ENCODE data around the gene CRMP1. TPM values are rescaled to one million over a fixed set of nuclear protein-coding genes. Genes with fewer than 3 reads are reported as not detected.

Gene CRMP1
- total RNA-seq, 1 experiment from 2014 or later, result not detected

DNA sequence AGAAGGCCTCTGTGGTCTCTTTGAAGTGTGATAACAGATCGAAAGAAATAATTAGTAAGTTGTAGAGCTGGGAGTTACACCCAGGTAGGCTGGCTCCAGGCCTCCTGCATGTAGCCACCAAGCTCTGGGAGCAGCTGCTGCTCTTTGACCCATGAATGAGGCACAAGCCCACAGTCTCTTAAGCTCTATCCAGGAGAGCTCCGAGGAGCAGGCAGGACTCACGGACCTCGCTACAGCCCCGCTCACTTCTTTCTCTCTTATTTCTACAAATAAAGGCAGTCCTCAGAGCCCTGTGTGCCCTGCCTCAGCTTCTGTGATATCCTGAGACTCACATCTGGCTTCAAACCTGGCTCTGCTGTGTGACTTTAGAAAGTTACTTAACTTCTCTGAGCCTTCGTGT lies 95.0 kb downstream of the CRMP1 start:
- DNase-seq (ENCODE audit: low read depth), result no peak

DNA sequence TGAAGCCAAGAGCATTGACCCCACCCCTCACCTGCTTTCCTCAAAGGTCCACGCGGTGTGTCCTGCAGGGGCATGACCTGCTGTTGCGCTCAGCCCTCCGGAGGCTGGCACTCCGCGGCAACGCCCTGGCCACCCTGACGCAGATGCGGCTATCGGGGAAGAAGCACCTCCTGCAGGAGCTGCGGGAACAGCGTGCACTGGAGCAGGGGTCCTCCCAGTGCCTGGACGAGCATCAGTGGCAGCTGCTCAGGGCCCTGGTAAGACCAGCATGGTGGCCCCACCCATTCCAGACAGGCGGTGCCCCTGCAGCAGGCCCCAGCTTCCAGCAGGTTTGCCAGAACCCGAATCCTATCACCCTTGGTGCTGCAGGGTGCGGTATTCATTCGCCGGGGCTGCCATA lies 95.9 kb downstream of the CRMP1 start:
- no peak for DNase-seq (ENCODE audit: low read depth)

DNA sequence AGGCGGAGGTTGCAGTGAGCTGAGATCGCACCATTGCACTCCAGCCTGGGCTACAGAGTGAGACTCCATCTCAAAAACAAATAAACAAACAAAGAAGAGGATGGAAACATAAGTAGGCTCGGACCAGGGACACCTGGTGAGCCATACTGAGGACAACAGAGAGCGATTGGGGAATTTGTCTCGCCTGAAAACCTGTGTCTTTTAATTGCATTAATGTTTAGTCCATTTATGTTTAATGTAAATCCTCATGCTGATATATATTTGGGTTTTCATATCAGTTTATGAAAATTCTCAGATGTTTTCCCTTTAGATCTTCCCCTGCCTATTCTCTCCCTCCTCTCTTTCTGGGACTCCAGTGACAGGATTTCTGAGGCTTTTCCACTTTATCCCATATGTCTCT lies 97.3 kb downstream of the CRMP1 start:
- no peak for DNase-seq (ENCODE audit: low read depth)

DNA sequence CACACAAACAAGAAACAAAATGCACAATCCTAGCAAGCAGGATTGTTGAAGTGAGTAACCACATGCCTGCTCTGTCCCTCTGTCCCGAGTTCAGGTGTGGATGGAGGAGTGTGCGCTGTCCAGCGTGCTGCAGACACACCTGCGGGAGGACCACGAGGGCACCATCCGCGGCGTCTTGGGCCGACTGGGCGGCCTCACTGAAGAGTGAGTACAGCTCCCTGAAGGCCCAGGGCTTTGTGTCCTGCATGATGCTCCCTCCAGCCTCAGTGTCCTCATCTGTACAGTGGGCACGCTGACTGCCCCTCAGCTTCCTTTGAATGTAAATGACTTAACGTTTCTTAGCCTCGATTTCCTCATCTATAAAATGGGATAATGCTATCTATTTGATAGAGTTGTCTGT lies 99.4 kb downstream of the CRMP1 start:
- no peak for DNase-seq (ENCODE audit: low read depth)

DNA sequence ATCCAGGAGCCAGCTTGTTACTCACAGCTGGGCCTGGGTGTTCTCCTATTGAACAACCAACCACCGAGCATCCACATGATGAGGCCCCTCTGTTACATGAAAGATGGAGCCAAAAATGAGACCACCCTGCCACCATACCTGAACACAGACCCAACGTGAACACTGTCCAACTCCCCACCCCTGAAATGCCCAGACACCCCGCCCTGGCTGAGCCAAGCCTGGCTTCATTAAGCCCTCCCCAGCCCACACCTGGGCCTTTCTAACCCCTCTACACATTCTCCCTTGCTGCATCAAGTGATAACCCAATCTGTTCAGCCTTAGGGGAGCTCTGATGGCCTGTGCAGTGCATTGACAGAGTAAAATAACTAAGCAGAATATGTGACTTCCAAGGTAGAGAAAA lies 101.2 kb downstream of the CRMP1 start:
- DNase-seq (ENCODE audit: low read depth), result no peak

DNA sequence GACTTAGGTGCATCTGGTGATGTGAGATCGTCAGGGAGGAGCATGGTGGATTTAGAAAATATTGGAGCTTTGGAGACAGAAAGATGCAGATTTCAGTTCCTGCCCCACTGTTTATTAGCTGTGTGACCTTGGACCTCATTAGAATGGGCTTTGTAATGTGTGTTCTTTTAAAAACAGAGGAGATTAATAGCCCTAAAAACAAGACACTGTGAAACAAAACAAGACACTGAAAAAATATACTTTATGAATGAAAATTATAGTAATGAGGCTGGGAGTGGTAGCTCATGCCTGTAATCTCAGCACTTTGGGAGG lies 102.4 kb downstream of the CRMP1 start:
- no peak for DNase-seq (ENCODE audit: low read depth)

DNA sequence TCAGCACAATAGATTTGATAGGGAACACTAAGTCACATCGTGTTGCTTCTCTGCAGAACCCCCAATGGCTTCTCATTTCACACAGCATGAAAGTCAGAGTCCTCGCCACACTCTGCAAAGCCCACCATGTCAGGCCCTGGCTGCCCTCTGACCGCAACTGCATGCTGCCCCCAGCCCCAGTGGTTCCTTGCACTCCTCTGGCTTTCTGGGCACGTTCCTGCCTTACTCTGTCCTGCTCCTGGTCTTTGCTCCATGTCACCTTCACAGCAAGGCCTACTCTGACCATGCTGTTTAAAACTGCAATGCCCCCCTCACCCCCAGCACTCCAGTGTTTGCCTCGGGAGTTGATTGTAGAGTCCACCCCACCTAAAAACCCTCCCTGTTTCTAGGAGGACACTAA lies 103.7 kb downstream of the CRMP1 start:
- no peak for DNase-seq (ENCODE audit: low read depth)

DNA sequence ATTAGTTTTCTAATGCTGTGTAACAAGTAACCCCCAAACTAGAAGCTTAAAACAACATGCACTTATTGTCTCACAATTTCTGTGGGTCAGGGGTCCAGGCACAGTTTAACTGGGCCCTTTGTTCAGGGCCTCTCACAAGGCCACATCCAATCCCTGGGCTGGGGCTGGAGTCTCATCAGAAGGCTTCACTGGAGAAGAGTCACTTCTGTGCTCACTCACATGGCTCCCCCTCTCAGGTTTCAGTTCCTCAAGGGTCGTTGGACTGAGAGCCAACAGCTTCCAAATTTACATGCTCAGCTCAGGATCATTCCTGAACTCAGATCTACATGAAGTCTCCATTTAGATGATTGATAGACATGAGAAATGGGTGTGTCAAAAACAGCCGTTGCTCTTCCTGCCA lies 104.7 kb downstream of the CRMP1 start:
- DNase-seq (ENCODE audit: low read depth), result no peak

DNA sequence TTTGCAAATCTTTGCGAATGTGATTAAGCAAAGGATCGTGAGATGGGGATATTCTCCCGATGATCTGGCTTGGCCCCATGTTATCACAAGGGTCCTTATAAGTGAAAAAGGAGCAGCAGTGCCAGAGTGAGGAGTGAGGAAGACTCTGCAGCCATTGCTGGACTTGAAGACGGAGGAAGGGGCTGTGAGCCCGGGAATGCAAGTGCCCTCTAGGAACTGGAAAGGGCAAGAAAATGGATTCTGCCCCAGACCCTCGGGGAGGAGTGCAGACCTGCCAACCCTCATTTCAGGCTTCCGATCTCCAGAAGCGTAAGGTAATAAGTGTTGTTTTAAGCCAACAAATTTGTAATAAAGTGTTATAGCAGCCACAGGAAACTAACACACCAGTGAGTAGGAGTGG lies 105.6 kb downstream of the CRMP1 start:
- DNase-seq (ENCODE audit: low read depth), result no peak

DNA sequence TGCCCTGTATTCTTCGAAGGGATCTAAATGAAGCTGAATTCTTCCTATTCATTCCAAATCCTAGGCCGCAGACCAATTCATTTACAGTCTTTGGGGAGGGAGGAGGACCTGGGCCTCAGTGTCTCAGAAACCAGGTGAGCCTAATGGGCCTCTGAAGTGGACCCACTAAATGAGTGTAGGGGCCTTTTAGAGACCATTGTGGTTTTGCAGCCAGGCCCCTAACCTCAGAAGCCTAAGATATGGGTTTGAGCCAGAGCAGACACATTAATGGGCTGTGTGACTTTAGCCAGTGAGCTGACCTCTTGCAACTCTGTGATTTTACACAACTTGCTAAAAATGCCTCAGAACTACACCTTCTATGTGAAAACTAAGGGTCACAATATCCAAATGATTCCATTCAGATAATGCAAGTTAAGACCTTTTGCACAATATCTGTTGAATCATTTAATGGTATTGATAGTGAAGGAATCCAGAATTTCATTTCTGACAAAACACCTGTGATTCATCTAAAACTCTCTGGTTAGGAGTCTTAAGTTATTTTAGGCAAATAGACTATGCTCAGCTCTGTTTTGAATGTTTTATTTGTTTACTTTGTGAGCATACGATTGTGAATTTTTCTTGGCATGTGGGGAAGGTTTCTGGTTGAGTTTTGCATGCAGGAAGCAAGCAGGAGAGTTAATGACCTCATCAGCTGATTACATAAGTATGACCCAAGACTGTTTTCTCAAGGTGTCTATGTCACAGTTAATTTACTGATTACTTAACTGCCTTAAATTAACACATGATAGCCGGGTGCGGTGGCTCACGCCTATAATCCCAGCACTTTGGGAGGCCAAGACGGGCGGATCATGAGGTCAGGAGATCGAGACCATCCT lies 106.8 kb downstream of the CRMP1 start:
- DNase-seq (ENCODE audit: low read depth), result peak; percentile 57

DNA sequence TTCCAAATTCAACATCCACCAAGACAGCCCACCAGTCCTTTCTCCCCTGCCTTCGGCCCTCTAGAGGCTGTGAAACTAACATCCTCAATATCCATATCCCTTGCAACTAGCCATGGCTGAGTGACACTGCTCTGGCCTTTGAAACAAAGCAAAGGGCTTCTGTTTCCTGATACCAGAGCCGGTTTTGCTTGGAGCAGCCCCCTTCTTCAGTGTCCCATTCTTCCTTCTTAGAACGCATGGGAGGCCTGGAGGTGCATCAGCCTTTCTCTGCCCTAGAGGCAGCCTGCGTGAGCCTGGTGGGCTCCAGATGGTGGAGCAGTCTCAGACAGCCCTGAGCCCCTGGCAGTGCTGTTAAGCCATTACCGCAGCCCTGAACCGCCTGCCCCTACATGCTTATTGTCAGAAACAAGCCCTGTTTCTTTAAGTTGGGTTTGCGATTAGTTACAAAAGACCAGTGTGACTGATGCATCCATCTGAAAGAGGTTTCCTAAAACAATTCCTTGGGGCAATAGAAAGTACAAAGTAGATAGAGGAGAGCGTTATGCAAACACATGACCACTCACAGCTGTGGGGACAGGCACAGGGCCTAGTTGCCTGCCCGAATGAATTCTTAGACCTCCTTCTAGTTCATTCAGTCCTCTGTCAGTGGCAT lies 107.8 kb downstream of the CRMP1 start:
- DNase-seq (ENCODE audit: low read depth), result no peak

DNA sequence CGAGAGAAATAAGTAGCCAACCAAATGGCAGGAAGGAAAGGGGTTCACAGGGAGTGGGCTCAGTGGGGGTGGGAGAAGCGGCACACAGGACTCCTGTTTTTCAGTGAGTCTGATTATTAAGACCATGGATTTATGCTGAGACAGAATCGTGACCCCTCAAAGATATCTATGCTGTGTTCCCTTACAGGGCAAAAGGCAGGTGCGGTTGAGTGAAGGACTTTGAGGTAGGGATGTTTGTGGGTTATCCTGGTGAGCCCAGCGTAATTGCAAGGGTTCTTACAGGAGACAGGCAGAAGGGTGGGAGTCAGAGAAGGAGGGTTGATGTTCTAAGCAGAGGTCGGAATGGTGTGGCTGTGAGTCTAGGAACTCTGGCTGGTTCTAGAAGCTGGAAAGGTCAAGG lies 108.9 kb downstream of the CRMP1 start:
- DNase-seq (ENCODE audit: low read depth), result no peak

DNA sequence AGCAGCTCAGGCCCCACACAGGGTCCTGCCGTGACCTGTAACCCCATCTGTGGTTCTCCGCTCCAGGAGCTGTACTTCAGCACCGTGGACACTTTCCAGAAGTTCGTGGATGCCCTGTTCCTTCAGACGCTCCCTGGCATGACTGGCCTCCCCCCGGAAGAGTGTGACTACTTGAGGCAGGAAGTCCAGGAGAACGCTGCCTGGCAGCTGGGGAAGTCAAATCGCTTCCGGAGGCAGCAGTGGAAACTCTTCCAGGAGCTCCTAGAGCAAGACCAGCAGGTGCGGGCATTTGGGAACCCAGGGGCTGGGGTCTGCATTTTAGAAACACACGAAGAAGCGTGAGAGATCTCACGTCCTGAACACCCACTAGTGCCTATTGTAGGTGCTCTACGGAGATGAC lies 109.4 kb downstream of the CRMP1 start:
- no peak for DNase-seq (ENCODE audit: low read depth)

DNA sequence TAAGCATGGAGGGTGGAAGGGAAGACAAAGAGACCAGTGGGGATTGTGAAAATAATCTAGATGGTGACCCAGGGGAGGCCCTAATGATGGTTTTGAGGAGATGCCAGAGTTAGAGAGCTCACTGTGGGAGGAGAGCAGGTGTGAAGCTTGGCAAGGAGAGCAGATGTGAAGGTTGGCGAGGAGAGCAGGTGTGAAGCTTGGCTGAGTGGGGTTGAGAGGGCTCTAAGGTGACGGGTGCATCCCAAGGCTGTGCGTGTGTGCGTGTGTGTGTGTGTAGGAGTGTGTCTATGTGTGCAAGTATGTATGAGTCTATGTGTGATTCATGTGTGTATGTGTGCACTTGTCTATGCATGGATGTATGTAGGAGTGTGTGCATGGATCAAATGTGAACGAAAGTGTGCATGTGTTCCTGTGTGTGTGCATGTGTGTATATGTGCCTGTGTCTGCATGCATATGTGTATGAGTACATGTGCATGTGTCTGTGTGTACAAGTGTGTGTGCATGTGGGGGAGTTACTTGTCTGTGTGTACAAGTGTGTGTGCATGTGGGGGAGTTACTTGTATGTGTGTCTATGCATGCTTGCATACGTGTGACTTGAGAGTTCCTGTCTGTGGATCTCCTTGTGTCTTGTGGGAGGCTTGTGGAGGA lies 109.9 kb downstream of the CRMP1 start:
- DNase-seq (ENCODE audit: low read depth), result no peak

DNA sequence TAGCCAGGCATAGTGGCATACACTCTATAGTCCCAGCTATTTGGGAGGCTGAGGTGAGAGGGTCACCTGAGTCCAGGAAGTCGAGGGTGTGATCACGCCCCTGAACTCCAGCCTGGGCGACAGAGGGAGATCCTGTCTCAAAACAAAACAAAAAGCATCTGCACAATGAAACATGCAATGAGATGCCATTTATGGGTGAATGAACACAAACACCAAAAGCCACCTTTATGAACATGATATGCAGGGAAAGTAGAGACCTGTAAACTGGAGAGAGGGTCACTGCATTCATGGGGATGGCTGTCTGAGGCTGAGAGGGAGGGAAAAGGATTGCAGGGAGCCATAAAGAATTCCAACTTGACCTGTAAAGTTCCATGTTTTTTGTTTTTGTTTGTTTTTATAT lies 111.2 kb downstream of the CRMP1 start:
- DNase-seq (ENCODE audit: low read depth), result no peak

DNA sequence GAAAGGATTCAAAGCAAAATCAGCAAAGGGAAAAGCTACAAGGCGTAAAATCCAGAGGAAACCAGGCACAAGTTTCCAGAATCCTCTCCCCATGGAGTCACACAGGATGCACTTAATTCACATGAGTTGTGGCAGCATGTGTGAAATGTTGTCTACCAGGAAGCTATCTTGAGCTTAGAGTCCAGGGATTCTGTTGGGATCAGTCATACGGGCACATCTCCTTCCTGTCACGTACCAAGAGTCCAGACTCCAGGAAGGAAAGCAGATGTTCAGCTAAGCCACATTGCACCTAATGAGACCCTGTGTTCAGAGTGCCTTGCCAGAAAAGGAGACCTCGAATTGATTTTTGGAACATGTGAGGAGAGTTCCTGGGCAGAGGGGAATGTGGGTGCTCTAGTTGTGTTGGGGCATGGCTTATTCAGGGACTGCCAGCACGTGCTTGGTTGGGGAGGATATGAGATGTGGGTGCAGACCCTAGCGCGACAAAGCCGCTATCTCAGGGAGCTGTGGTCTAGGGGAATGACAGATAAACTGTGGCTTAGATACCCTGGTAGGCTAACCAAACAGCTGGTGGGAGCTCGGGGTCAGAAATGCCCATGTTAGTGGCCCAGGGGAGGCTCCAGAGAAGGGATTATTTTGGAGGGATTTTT lies 111.9 kb downstream of the CRMP1 start:
- DNase-seq (ENCODE audit: low read depth), result no peak

DNA sequence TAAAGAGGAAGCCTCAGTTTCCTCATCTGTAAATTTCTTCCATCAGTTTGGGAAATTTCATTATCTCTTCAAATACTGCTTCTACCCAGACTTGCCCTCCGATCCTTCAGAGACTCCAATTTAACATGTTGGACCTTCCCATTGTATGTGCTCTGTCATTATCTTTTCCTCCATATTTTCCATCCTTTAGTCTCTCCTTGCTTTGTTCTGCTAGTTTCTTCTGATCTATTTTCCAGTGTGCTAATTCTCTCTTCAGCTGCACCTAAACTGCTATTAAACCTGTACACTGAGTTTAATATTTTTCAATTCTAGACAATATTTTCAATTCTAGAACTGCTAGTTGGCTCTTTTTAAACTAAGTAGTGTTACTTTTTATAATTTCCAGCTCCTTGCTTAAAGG lies 116.4 kb downstream of the CRMP1 start:
- DNase-seq (ENCODE audit: low read depth), result no peak

DNA sequence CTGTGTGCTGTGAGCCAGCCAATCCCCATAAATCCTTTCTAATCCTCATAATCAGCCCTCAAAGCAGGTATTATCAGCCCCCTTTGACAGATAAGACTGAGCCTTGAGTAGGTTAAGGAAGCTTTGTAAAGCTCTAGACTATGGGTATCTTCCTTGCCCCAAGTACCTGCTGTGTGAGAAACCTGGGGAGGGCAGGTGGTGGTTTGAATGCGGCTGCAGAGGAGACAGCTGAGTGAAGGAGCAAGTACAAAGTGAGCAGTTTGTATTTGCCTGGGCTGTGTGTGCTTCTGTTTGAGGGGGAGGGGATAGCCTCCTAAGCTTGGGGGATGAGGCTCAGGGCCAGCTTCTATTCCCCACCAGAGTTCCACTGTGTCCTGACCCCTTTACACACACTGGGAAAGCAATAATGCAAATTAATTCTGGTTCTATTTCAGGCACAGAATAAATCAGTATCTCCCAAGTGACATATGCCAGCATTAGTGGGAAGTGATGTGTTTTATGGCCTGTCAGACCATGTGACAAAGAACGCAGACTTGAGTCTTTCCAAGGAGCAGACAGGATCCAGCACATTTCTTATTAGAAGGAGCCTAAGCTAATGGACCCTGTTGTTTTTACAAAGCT lies 118.4 kb downstream of the CRMP1 start:
- DNase-seq (ENCODE audit: low read depth), result no peak

DNA sequence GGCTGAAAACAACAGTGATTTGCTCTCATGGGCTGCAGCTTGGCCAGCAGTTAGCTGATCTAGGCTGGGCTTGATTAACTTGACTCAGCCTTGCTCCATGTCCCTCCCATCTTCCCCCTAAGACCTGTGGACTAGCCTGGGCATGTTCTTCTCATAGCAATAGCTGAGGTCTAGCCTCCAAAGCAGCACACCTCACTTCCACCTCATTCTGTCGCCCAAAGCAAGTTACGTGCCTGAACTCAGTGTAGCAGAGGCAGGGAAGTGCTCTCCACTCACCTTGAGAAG lies 119.7 kb downstream of the CRMP1 start:
- no peak for DNase-seq (ENCODE audit: low read depth)

DNA sequence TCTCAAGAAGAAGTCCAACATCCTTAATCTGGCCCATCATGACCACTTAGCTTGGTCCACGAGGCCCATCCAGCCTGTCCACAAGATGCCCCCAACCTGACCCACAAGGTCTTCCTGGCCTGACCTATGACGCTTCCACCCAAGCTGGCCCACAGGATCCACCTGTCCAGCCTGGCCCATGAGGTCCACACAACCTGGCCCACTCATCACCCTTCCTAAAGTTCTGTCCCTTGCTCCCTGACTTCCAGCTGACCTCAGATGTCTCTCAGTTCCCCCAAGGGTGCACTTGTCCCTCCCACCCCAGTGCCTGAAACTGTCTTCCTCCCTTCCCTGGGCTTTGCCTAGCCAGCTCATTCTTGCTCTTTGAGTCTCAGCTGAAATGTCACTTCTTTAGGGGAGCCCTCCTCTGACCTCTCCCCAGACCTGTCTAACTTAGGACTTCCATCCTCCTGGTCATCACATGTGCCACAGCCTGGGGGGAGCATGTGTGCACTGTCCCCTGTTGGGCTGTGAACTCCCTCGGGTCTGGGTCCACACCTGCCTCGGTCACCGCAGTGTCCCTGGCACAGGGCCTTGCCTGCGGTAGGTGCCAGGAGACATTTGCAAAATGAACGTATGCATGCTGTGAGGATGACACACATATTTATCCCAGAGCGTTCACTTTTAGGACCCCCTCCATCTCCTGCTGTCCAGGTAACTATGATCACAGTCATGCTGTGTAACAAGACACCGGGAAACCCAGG lies 120.2 kb downstream of the CRMP1 start:
- DNase-seq (ENCODE audit: low read depth), result no peak
